Upper lobe of right lung (tissue), 1 donor: ENCODE data around the gene RAD51B. TPM values are rescaled to one million over a fixed set of nuclear protein-coding genes. Genes with fewer than 3 reads are reported as not detected.

Experiments used
- ATAC-seq: fragments of 200-7000 bp; cut with Tn5 transposase; one replicate; pipeline ENCODE4 v1.9.1; 2020; ENCODE audit warnings: mild to moderate bottlenecking, moderate library complexity
- DNase-seq: peaks from one replicate; pipeline ENCODE4 v3.0.0-alpha.2; 2020
- H3K27ac ChIP-seq: fragments of 200-600 bp; one replicate; pipeline ENCODE4 v1.8.0; 2022
- H3K27me3 ChIP-seq: fragments of 200-600 bp; one replicate; pipeline ENCODE4 v1.8.0; 2022; ENCODE audit warnings: mild to moderate bottlenecking
- H3K36me3 ChIP-seq: fragments of 200-600 bp; one replicate; pipeline ENCODE4 v1.8.0; 2022
- H3K4me1 ChIP-seq: fragments of 200-600 bp; one replicate; pipeline ENCODE4 v1.8.0; 2022
- H3K4me3 ChIP-seq: fragments of 200-600 bp; one replicate; pipeline ENCODE4 v1.8.0; 2022; ENCODE audit warnings: mild to moderate bottlenecking
- H3K9me3 ChIP-seq: fragments of 200-600 bp; one replicate; pipeline ENCODE4 v1.8.0; 2022
- intact Hi-C: fragments of 100-400 bp; cut with DNase I; formaldehyde crosslinking; loops from one replicate; pipeline ENCODE4 v1.11.0; 2022
- total RNA-seq: library from RNA; stranded (reverse); fragmentation: NEBNext Ultra II Directional; extraction: Animal tissue kit (Norgen Biotek cat#: 25700); gene quantifications from one replicate; pipeline ENCODE4 v1.2.1, GENCODE V29; 2021
- TF ChIP-seq, protein P1 (sequence below): fragments of 200-600 bp; IDR thresholded peaks from one replicate; pipeline ENCODE4 v1.8.0; 2022; ENCODE audit warnings: antibody characterized with exemption
- donor health status: DM: no; HTN: yes; CAD: no; lungs with severe emphysema.

RAD51B gene
- total RNA-seq, 1 donor from 2014 or later = 11.5 TPM

DNA sequence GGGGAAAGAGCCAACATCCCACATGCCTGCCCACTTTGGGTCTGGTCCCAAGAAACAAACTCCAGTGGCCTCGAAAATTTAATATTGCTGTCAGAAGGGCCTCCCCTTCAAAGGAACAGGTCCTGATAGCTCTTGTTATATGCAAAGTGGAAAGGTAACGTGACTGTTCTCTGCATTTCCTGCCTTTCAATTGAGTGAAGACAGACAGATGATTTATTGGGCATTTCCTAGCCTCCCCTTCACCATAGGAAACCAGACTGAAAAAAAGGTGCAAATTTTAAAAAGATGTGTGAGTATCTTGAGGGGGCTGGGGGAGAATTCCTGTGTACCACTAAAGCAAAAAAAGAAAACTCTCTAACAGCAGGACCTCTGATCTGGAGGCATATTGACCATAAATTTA is 738.1 kb downstream of the RAD51B start:
- no peak for ATAC-seq
- intact Hi-C loops = no loop called here

DNA sequence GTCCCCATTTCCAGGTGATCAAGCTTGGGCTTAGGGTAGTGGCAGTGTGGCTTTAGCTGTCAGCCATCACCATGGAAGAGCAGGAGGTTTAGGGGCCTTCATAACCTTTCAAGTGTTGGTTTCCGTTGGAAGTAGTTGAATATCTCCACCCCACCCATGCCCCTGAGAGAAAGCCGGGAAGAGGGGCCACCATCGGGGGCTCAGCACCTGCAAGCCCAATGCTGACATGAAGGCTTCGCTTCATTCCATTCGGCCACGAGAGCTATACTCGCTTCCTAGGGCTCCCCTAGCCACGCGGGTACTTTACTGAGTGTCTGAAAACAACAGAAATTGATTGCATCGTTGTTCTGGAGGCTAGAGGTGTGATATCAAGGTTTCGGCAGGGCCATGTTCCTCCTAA is 738.5 kb downstream of the RAD51B start:
- Histone ChIP-seq H3K4me1 (peaks cover 18% of the 10 kb centered on the region), H3K9me3 (no peaks in the 10 kb centered on the region), H3K4me3 (no peak overlapping the region), H3K27me3 (no peaks in the 10 kb centered on the region), H3K36me3 (no peaks in the 10 kb centered on the region), H3K27ac (no peak overlapping the region)
- DNase-seq (no peak), ATAC-seq (no peak)
- intact Hi-C loops = no loop called here
- TF ChIP-seq, protein P1, sequence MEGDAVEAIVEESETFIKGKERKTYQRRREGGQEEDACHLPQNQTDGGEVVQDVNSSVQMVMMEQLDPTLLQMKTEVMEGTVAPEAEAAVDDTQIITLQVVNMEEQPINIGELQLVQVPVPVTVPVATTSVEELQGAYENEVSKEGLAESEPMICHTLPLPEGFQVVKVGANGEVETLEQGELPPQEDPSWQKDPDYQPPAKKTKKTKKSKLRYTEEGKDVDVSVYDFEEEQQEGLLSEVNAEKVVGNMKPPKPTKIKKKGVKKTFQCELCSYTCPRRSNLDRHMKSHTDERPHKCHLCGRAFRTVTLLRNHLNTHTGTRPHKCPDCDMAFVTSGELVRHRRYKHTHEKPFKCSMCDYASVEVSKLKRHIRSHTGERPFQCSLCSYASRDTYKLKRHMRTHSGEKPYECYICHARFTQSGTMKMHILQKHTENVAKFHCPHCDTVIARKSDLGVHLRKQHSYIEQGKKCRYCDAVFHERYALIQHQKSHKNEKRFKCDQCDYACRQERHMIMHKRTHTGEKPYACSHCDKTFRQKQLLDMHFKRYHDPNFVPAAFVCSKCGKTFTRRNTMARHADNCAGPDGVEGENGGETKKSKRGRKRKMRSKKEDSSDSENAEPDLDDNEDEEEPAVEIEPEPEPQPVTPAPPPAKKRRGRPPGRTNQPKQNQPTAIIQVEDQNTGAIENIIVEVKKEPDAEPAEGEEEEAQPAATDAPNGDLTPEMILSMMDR = no peak

More for the DNA sequence above, 738.1 kb downstream of the RAD51B start:
- Histone ChIP-seq H3K9me3 (no peaks in the 10 kb centered on the region), H3K27me3 (no peaks in the 10 kb centered on the region), H3K27ac (no peak overlapping the region), H3K4me3 (no peak overlapping the region), H3K36me3 (no peaks in the 10 kb centered on the region), H3K4me1 (peaks cover 18% of the 10 kb centered on the region)
- no peak for DNase-seq
- TF ChIP-seq, protein P1 = no peak

DNA sequence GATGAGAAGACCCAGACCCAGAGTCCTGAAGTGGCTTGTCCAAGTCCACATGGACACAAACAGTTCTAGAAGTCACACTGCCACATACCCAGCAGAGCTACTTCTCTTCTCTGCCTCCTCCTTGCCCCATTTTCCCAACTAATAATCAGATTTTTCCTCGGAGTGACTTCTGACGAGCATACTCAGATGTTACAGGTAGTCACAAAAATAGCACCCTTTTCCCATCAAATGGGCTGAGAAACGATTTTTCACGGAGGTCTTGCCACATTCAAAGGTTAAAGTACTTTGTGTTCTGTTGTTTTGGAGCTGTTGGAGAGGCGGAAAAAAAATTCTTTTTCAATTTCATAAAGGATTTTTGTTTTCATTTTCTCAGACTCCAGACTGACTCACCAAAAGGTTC is 740.4 kb downstream of the RAD51B start:
- Histone ChIP-seq H3K4me1 (peaks cover 31% of the 10 kb centered on the region), H3K4me3 (no peak overlapping the region), H3K9me3 (no peaks in the 10 kb centered on the region), H3K27ac (no peak overlapping the region), H3K36me3 (no peaks in the 10 kb centered on the region), H3K27me3 (no peaks in the 10 kb centered on the region)
- DNase-seq = no peak
- TF ChIP-seq, protein P1 = no peak
- intact Hi-C loops = no loop called here
- ATAC-seq = no peak

DNA sequence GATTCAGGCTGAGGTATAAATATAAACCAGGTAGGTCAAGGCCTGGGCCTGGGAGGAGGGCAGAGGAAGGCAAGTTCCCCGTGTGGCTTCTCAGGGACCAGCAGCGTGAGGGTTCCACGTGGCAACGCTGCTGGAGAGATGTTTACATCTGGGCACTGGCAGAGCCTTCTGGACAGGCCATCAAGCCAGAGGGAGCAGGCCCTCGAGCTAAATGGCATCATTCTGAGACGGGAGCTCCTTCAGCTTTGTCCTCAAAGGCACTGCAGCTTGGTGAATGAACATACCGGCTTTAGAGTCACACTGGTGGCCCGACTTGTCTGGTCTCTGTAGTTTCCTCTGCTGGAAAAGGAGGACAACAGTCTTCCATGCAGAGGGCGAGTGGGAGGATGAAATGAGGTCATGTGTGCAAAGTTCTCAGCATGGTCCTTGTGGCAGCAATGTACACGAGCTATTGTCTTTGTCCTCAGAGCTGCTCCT is 742.0 kb downstream of the RAD51B start:
- Histone ChIP-seq H3K27me3 (no peaks in the 10 kb centered on the region), H3K36me3 (no peaks in the 10 kb centered on the region), H3K4me1 (peaks cover 42% of the 10 kb centered on the region), H3K9me3 (no peaks in the 10 kb centered on the region), H3K4me3 (no peak overlapping the region), H3K27ac (no peak overlapping the region)
- ATAC-seq (no peak), DNase-seq (no peak)
- TF ChIP-seq, protein P1 = no peak
- intact Hi-C loops = no loop called here

DNA sequence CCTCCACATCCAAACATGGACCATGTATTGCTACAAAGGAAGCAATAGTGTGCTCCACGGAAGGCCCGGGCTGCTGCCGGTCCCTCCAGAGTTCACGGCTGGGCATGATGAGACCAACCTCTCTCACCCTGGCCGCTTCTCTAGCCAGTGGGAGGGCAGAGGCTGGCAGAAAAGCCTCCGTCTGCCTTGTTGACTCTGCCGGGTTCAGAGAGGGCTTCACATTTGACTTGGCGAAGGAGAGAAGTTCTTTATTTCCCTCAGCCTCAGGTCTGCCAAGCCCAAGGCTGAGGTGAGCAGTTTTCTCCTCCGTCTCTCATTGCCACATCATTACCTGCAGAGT is 743.3 kb downstream of the RAD51B start:
- Histone ChIP-seq H3K27me3 (no peaks in the 10 kb centered on the region), H3K4me3 (no peak overlapping the region), H3K9me3 (no peaks in the 10 kb centered on the region), H3K4me1 (peaks cover 39% of the 10 kb centered on the region), H3K27ac (peak overlapping the region; percentile 67), H3K36me3 (no peaks in the 10 kb centered on the region)
- no peak for DNase-seq
- no peak for ATAC-seq
- TF ChIP-seq, protein P1 = no peak
- intact Hi-C loops = no loop called here
